Astrocyte of the spinal cord (primary cell): Measurements from ENCODE around the gene INSC.
A peak's percentile ranks its signal among the peaks of the same experiment; 100 is the strongest.
"Not testable (repeated sequence)": the region's sequence is repeated elsewhere in the genome, so short reads cannot be mapped to it uniquely, and the experiment has no call there.

Experiments used
- DNase-seq: peaks from one replicate; pipeline ENCODE4 v3.0.0; 2011; ENCODE audit warnings: low read depth, low spot score
- H3K4me3 ChIP-seq: 2 replicates; pipeline ENCODE4 v1.5.1; 2011; ENCODE audit warnings: low read depth, mild to moderate bottlenecking, low read length, moderate library complexity
- CTCF ChIP-seq: IDR thresholded peaks from 2 replicates; pipeline ENCODE4 v1.5.1; 2012; ENCODE audit warnings: low read depth, mild to moderate bottlenecking, low read length, inconsistent platforms
- in situ Hi-C: cut with HindIII; loops from 2 replicates; pipeline ENCODE4 v1.10.0; 2017; ENCODE audit warnings: low sequenced_read_pairs

The INSC gene

GRCh38 chr11:15114501-15115475 is at the start of gene INSC:
TSS of gene INSC (plus strand) at chr11:15114923. CDS start at chr11:15149175, 34,252 bp downstream.
- peak within 1 kb of the TSS; percentile 14 for H3K4me3 ChIP-seq
- no peak for DNase-seq
- no peak for TF ChIP-seq CTCF
- in situ Hi-C loops, result no loop called here

GRCh38 chr11:15069751-15070150 is 45.0 kb upstream of the INSC start:
- in situ Hi-C loops, DNase-seq, H3K4me3 ChIP-seq: not testable (repeated sequence)

- in situ Hi-C loops, result no loop called here
- TF ChIP-seq CTCF, result no peak
- DNase-seq, result no peak
- H3K4me3 ChIP-seq, result no peak overlapping the region
Observed at GRCh38 chr11:15071556-15072255, 43.0 kb upstream of the INSC start.

- in situ Hi-C loops, result no loop called here
- no peak for DNase-seq
- H3K4me3 ChIP-seq, result no peak overlapping the region
- no peak for TF ChIP-seq CTCF
Observed at GRCh38 chr11:15072551-15073143, 42.1 kb upstream of the INSC start.

- peak; percentile 5 for DNase-seq
- in situ Hi-C loops, result no loop called here
- peak within 1 kb of the TSS; percentile 18 for H3K4me3 ChIP-seq
- no peak for TF ChIP-seq CTCF
Observed at GRCh38 chr11:15073361-15074205, 41.1 kb upstream of the INSC start, which contains the start of gene CALCB. TSS of gene CALCB (plus strand) at chr11:15073593. CDS start at chr11:15074719, 1,126 bp downstream.

- in situ Hi-C loops, result no loop called here
- peak; percentile 88 for TF ChIP-seq CTCF
- DNase-seq, result peak; percentile 64
- H3K4me3 ChIP-seq, result peak overlapping the region; percentile 18
Observed at GRCh38 chr11:15074206-15075161, 40.2 kb upstream of the INSC start.
